Dedifferentiated amniotic fluid mesenchymal stem cell (primary cell): ENCODE measurements around the gene COLQ.
A peak's percentile ranks its signal among the peaks of the same experiment; 100 is the strongest.
"Not testable (repeated sequence)": the region's sequence is repeated elsewhere in the genome, so short reads cannot be mapped to it uniquely, and the experiment has no call there.

ENCODE experiments used
- DNase-seq: peaks from one replicate; pipeline ENCODE4 v3.0.0-alpha.2; 2016; ENCODE audit errors: extremely low spot score

The COLQ gene

GRCh38 chr3:15427981-15428380 is 93.5 kb downstream of the COLQ start:
- DNase-seq = no peak

DNA sequence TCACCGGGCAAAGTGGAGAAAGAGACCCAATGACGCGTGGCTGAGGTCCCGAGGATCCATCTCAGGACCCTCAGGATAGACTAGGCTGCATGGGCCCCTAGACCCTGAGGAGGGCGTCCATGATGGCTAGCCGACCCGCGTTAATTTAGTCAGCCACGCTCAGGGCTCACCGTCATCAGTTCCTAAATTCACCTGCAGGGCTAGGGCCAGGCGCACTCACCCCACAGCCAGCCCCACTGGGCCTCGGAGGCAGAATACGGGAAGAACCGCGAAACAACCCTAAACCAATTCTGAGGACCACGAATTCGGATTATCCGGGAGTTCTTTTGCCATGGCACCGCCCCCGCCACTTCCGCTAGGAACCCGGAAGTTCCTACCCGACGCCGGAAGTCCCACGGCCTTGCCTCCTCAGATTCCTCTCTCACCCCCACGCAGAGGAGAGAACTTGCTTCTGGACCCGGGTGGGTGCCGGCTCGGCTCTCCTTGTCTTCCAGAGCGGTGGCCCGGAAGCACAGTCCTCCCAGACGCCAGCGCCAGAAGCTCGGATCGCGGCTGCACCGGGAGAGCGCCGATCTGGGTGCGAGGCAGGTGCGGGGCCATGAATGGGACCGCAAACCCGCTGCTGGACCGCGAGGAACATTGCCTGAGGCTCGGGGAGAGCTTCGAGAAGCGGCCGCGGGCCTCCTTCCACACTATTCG is 94.2 kb downstream of the COLQ start, which contains the start of the genes EAF1 and METTL6:
EAF1 (plus strand) TSS at position 417 of the 699 bp plus-strand sequence; CDS start at position 599, 182 bp downstream.
METTL6 (minus strand) TSS at position 363 of the 699 bp plus-strand sequence. CDS start 1,033 bp downstream, outside the sequence.
- peak; percentile 85 for DNase-seq

DNA sequence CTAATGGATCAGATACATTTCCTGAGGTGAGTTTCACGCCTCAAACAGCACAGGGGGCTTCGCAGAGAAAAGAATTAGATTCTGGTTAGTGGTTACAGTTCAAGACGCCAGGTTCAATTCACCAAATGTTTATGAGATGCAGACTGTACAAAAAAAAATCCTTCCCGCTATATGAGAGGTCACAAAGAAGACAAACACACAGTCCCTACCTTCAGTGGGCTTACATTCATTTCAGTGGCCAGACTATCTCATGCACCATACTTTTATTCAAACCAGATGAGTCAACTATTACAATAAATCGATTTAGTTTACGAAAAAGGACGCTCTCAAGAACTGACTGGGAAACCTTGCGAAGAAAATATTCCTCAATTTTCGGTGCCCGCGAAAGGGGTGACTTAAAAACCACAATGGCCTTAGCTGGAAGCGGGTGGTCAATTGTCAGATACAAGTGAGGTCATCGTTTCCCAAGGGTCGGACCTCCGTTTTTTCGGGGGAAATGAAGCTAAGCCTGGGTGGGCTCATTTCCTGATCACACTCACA is 94.9 kb downstream of the COLQ start:
- DNase-seq = no peak

DNA sequence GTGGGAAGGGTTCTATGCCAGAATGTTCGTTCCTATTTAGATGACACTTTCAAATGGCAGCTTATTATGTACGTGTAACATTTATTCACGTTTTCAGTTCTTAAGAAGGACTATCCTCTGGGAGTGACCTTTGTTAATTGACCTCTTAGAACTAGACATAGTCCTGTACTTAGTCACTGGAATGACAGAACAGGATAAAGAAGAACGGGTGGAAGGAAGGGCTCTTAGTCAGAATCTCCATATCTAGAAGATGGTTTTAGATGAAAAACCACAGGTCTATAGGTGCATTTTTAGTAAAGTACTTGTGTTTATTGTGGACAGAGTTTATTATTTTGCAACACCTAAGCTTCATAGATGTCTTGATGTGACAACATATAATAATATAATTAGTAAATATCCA is 100.6 kb downstream of the COLQ start:
- DNase-seq = no peak

DNA sequence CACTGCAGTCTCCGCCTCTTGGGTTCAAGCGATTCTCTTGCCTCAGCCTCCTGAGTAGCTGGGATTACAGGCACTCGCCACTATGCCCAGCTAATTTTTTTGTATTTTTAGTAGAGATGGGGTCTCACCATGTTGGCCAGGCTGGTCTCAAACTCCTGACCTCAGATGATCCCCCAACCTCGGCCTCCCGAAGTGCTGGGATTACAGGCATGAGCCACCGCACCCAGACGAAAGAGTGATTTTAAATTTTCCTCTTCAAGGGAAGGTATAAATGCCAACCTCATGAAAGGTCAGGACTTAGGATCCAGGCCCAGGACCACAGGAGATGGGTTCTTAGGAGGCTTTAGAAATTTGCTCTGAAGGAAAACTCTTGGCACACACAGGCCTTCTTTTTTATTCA is 110.5 kb downstream of the COLQ start:
- DNase-seq = not testable (repeated sequence)

DNA sequence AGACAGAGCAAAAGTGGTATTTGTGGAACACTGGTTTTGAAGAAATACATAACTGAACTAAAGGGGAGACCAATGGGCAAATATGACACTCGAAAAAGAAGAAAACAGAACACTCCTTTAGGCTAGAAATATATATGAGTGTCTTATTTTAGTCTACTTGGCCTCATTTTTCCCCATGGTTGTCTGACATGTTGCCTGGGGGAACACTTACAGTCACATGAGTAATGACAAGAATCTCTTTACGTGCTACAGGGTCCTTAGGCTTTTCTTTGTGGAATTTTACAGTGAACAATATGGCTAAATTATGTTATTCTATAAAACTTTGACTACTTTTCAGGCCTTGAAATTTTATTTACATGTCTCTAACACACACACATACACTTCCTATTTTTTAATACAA is 111.7 kb downstream of the COLQ start:
- no peak for DNase-seq

DNA sequence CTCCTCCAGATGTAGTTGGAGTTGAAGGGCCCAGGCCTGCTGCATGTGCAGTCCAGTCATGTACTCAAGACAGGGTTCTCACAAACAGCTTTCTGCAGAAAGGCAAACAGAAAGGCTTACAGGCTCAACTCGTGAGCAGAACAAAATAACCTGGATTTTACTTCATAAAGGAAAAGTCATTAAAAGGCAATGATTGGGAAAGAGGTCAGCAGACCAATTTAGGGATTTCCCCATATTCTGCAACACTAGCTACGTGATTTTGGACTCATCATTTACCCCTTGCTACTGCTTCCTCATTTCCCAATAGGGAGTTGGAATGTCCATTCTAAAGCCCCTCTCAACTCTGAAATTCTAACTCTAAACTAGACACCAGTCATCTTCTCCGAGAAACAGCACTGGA is 112.3 kb downstream of the COLQ start:
- DNase-seq = no peak

DNA sequence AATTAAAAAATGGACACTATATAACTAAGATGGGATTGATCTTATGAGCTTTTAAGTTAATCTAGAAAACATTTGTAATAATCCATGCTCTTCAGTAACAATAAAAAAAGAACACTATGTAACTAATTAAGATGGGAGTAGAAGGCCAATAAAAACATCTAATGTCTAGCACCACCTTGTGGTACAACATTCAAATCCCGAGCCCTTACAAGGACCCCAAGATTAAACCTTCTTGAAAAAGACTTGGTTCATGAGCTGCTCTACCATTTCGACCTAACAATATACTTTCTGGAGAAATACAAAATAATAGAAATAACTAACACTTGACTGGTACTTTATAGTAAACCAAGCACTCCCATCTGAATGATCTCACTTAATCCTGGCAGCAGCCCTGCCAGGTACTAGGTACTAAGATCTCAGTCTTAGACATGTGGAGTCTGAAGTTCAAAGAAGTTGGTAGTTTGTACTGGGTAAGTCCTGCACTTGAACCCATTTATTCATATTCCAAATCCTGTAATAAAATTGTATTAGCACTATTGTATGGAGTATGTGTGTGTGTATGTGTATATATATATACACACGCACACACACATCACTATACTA is 116.0 kb downstream of the COLQ start:
- DNase-seq = peak; percentile 65

DNA sequence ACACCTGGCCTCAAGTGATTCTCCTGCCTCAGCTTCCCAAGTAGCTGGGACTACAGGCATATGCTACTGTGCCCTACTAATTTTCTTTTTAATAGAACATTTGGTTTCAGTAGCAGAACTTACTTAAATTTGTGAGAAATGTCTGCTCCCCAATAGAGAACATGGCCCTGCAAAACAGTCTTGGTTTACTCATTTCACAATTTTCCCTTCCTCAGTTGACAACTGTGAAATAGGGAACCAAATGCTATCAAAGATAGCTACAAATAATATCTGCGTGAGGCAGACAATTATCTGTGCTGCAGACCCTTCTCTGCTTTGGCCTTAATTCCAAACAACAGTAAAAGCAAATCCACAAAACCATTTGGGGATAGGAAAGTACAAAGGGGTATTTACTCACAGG is 116.7 kb downstream of the COLQ start:
- DNase-seq = no peak

DNA sequence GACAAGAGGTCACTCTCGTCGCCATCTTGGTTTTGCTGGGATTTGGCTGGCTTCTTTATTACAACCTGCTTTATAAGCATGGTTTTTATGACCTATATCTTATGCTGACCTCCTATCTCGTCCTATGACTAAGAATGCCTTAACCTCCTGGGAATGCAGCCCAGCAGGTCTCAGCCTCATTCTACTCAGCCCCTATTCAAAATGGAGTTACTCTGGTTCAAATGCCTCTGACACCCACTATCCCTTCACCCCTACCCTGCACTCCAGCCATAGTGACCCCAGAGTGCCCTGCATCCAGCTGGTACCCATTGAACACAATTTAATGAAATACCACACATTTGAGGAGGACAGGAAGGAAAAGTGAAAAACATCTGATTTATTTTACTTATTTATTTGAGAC is 117.5 kb downstream of the COLQ start:
- DNase-seq = no peak

DNA sequence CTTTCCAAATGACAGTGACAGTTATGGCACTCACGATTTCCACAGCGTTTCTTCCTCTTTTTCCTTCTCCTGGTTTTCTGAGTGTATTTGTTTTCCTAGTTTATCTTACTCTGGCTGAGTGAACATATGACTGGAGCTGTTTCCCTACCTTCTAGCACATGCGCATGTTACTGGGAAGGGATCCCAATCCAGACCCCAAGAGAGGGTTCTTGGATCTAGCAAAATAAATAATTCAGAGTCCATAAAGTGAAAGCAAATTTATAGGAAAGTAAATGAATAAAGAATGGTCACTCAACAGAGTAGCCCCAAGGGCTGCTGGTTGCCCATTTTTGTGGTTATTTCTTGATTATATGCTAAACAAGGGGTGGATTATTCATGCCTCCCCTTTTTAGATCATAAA is 118.0 kb downstream of the COLQ start:
- no peak for DNase-seq

GRCh38 chr3:15401936-15402335 is 119.6 kb downstream of the COLQ start:
- no peak for DNase-seq
